ENCODE data around the gene ARHGAP1.
A peak's percentile ranks its signal among the peaks of the same experiment; 100 is the strongest.

DNA sequence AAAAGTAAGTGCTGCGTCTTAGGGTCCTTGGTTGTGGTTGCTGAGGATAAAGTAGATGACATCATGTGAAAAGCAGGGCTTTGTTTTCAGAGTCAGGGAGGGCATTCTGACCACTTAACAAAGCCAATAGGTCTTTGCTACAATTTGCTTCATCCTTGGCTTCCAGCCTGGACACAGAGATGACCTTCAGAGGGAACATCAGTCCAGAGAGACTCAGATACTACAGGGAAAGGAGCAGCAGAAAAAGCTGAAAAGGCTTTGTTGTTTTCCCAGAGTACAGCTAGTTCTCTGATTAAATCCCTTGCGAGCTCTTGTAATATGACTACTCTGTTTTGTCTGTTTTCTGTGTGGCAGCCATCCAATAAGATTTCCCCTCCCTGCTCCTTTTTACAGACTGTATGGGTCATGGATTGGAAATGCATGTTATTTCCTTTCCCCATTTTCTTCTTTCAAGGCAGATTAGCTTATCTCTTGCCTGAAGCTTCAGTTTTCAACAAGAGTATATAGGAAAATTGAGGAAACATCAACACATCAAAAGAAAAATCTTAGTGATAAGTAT, 51.2 kb downstream of the ARHGAP1 start:
- TF ChIP-seq POLR2A (IDR thresholded peaks at IDR 0.05; ENCODE audit: low read depth, low read length): no peak
- peak; percentile 55 for TF ChIP-seq POLR2AphosphoS5 (IDR thresholded peaks at IDR 0.05; ENCODE audit: insufficient read depth, low read depth, low read length)
- TF ChIP-seq, protein P1, sequence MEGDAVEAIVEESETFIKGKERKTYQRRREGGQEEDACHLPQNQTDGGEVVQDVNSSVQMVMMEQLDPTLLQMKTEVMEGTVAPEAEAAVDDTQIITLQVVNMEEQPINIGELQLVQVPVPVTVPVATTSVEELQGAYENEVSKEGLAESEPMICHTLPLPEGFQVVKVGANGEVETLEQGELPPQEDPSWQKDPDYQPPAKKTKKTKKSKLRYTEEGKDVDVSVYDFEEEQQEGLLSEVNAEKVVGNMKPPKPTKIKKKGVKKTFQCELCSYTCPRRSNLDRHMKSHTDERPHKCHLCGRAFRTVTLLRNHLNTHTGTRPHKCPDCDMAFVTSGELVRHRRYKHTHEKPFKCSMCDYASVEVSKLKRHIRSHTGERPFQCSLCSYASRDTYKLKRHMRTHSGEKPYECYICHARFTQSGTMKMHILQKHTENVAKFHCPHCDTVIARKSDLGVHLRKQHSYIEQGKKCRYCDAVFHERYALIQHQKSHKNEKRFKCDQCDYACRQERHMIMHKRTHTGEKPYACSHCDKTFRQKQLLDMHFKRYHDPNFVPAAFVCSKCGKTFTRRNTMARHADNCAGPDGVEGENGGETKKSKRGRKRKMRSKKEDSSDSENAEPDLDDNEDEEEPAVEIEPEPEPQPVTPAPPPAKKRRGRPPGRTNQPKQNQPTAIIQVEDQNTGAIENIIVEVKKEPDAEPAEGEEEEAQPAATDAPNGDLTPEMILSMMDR (IDR thresholded peaks at IDR 0.05; ENCODE audit: extremely low read depth in 1 of 2, insufficient read depth in 1 of 2, low read depth in 1 of 2, low read length in 2 of 2): no peak
- TF ChIP-seq JUN (IDR thresholded peaks at IDR 0.05; ENCODE audit: borderline replicate concordance, insufficient read depth, insufficient read length, low read depth): peak; percentile 52
- peak; percentile 37 for TF ChIP-seq FOS (IDR thresholded peaks at IDR 0.05; ENCODE audit: borderline replicate concordance, insufficient read depth, low read length)
- TF ChIP-seq GATA2 (IDR thresholded peaks at IDR 0.05; ENCODE audit: insufficient read depth, insufficient read length, low read depth, low read length): peak; percentile 80
- TF ChIP-seq, protein P2, sequence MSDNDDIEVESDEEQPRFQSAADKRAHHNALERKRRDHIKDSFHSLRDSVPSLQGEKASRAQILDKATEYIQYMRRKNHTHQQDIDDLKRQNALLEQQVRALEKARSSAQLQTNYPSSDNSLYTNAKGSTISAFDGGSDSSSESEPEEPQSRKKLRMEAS (IDR thresholded peaks at IDR 0.05; ENCODE audit: insufficient read depth, insufficient read length): no peak
- no peak for TF ChIP-seq EZH2 (IDR thresholded peaks at IDR 0.05; ENCODE audit: borderline replicate concordance, low read depth, low read length, severe bottlenecking)
